ENCODE data around the gene FGF14. TPM values are rescaled to one million over a fixed set of nuclear protein-coding genes. Genes with fewer than 3 reads are reported as not detected.

The FGF14 gene
- total RNA-seq, 2 experiments from 2014 or later = not detected

GRCh38 chr13:102325321-102325720 is 76.5 kb downstream of the FGF14 start:
- ATAC-seq = no peak

GRCh38 chr13:102323505-102323904 is 78.3 kb downstream of the FGF14 start:
- DNase-seq = no peak
- no peak overlapping the region for H3K4me3 Mint-ChIP-seq
- no peaks in the 10 kb centered on the region for H3K9me3 Mint-ChIP-seq (ENCODE audit: low read depth)
- no peaks in the 10 kb centered on the region for H3K4me1 Mint-ChIP-seq
- CTCF ChIA-PET = no interaction called here
- intact Hi-C loops (cut with DNase I, micrococcal nuclease) = no loop called here
- peaks cover 1% of the 10 kb centered on the region for H3K27me3 Mint-ChIP-seq
- POLR2A ChIA-PET = no interaction called here
- no peaks in the 10 kb centered on the region for H3K36me3 Mint-ChIP-seq (ENCODE audit: low read depth)
- ATAC-seq = no peak
- no peak overlapping the region for H3K27ac Mint-ChIP-seq

More at GRCh38 chr13:102325321-102325720, 76.5 kb downstream of the FGF14 start:
- Mint-ChIP-seq H3K36me3 (ENCODE audit: low read depth) (no peaks in the 10 kb centered on the region), H3K27ac (no peak overlapping the region), H3K4me1 (no peaks in the 10 kb centered on the region), H3K9me3 (ENCODE audit: low read depth) (no peaks in the 10 kb centered on the region), H3K27me3 (peaks cover 4% of the 10 kb centered on the region), H3K4me3 (no peak overlapping the region)
- CTCF ChIA-PET = no interaction called here
- POLR2A ChIA-PET = no interaction called here
- intact Hi-C loops (cut with DNase I, micrococcal nuclease) = no loop called here
- DNase-seq = no peak

- ATAC-seq (no peak), DNase-seq (no peak)
- no peak overlapping the region for H3K27ac Mint-ChIP-seq
- no peaks in the 10 kb centered on the region for H3K36me3 Mint-ChIP-seq (ENCODE audit: low read depth)
- H3K4me1 Mint-ChIP-seq = no peaks in the 10 kb centered on the region
- no peak overlapping the region for H3K4me3 Mint-ChIP-seq
- H3K27me3 Mint-ChIP-seq = peaks cover 2% of the 10 kb centered on the region
- POLR2A ChIA-PET = no interaction called here
- CTCF ChIA-PET = interaction anchor here (0.6 kb wide), 1 partner anchor 133 kb away, joined by 6 read pairs; no protein-coding TSS in a partner anchor
- no peaks in the 10 kb centered on the region for H3K9me3 Mint-ChIP-seq (ENCODE audit: low read depth)
- intact Hi-C loops (cut with DNase I, micrococcal nuclease) = no loop called here
These were observed 78.8 kb downstream of the FGF14 start for GRCh38 chr13:102323012-102323411.

- H3K36me3 Mint-ChIP-seq (ENCODE audit: low read depth) = no peaks in the 10 kb centered on the region
- no peaks in the 10 kb centered on the region for H3K4me1 Mint-ChIP-seq
- no peak overlapping the region for H3K27ac Mint-ChIP-seq
- DNase-seq (no peak), ATAC-seq (no peak)
- H3K4me3 Mint-ChIP-seq = no peak overlapping the region
- H3K27me3 Mint-ChIP-seq = peaks cover 2% of the 10 kb centered on the region
- POLR2A ChIA-PET = no interaction called here
- H3K9me3 Mint-ChIP-seq (ENCODE audit: low read depth) = no peaks in the 10 kb centered on the region
- intact Hi-C loops (cut with DNase I, micrococcal nuclease) = no loop called here
- CTCF ChIA-PET = no interaction called here
These were observed 79.6 kb downstream of the FGF14 start for GRCh38 chr13:102322211-102322610.

- POLR2A ChIA-PET = no interaction called here
- H3K36me3 Mint-ChIP-seq (ENCODE audit: low read depth) = no peaks in the 10 kb centered on the region
- no peaks in the 10 kb centered on the region for H3K4me1 Mint-ChIP-seq
- H3K4me3 Mint-ChIP-seq = no peak overlapping the region
- no peak for DNase-seq
- CTCF ChIA-PET = no interaction called here
- no peak for ATAC-seq
- intact Hi-C loops (cut with DNase I, micrococcal nuclease) = no loop called here
- H3K27ac Mint-ChIP-seq = no peak overlapping the region
- H3K27me3 Mint-ChIP-seq = peaks cover 8% of the 10 kb centered on the region
- no peaks in the 10 kb centered on the region for H3K9me3 Mint-ChIP-seq (ENCODE audit: low read depth)
These were observed 83.6 kb downstream of the FGF14 start for GRCh38 chr13:102318233-102318632.

- POLR2A ChIA-PET = no interaction called here
- Mint-ChIP-seq H3K27me3 (peaks cover 10% of the 10 kb centered on the region), H3K4me3 (no peak overlapping the region), H3K36me3 (ENCODE audit: low read depth) (no peaks in the 10 kb centered on the region), H3K27ac (no peak overlapping the region), H3K4me1 (no peaks in the 10 kb centered on the region), H3K9me3 (ENCODE audit: low read depth) (no peaks in the 10 kb centered on the region)
- CTCF ChIA-PET = no interaction called here
- ATAC-seq (no peak), DNase-seq (no peak)
- intact Hi-C loops (cut with DNase I, micrococcal nuclease) = no loop called here
These were observed 84.3 kb downstream of the FGF14 start for GRCh38 chr13:102317593-102317992.

GRCh38 chr13:102316732-102317131 is 85.1 kb downstream of the FGF14 start:
- ChIA-PET CTCF (no interaction called here), POLR2A (no interaction called here)
- Mint-ChIP-seq H3K4me1 (no peaks in the 10 kb centered on the region), H3K27me3 (peaks cover 10% of the 10 kb centered on the region), H3K36me3 (ENCODE audit: low read depth) (no peaks in the 10 kb centered on the region), H3K27ac (no peak overlapping the region), H3K9me3 (ENCODE audit: low read depth) (no peaks in the 10 kb centered on the region), H3K4me3 (no peak overlapping the region)
- DNase-seq (no peak), ATAC-seq (no peak)
- intact Hi-C loops (cut with DNase I, micrococcal nuclease) = no loop called here

GRCh38 chr13:102312841-102313240 is 89.0 kb downstream of the FGF14 start:
- CTCF ChIA-PET = interaction anchor here (1.5 kb wide), 1 partner anchor 17 kb away, joined by 3 read pairs; no protein-coding TSS in a partner anchor
- no peak overlapping the region for H3K27ac Mint-ChIP-seq
- H3K4me3 Mint-ChIP-seq = no peak overlapping the region
- H3K9me3 Mint-ChIP-seq (ENCODE audit: low read depth) = no peaks in the 10 kb centered on the region
- no peaks in the 10 kb centered on the region for H3K36me3 Mint-ChIP-seq (ENCODE audit: low read depth)
- H3K4me1 Mint-ChIP-seq = no peaks in the 10 kb centered on the region
- POLR2A ChIA-PET = no interaction called here
- intact Hi-C loops (cut with DNase I, micrococcal nuclease) = no loop called here
- DNase-seq (no peak), ATAC-seq (no peak)
- peaks cover 10% of the 10 kb centered on the region for H3K27me3 Mint-ChIP-seq

- intact Hi-C loops (cut with DNase I, micrococcal nuclease) = no loop called here
- DNase-seq (no peak), ATAC-seq (no peak)
- ChIA-PET CTCF (interaction anchor here (0.6 to 1.5 kb wide), 2 partner anchors 17 to 681 kb away, joined by 3 read pairs; no protein-coding TSS in a partner anchor), POLR2A (no interaction called here)
- H3K4me3 Mint-ChIP-seq = no peak overlapping the region
- H3K36me3 Mint-ChIP-seq (ENCODE audit: low read depth) = no peaks in the 10 kb centered on the region
- no peak overlapping the region for H3K27ac Mint-ChIP-seq
- H3K4me1 Mint-ChIP-seq = no peaks in the 10 kb centered on the region
- peaks cover 9% of the 10 kb centered on the region for H3K27me3 Mint-ChIP-seq
- H3K9me3 Mint-ChIP-seq (ENCODE audit: low read depth) = no peaks in the 10 kb centered on the region
These were observed 89.9 kb downstream of the FGF14 start for GRCh38 chr13:102311901-102312300.

- Mint-ChIP-seq H3K4me1 (no peaks in the 10 kb centered on the region), H3K9me3 (ENCODE audit: low read depth) (no peaks in the 10 kb centered on the region), H3K27ac (no peak overlapping the region), H3K4me3 (no peak overlapping the region), H3K36me3 (ENCODE audit: low read depth) (no peaks in the 10 kb centered on the region), H3K27me3 (peaks cover 8% of the 10 kb centered on the region)
- DNase-seq (no peak), ATAC-seq (no peak)
- intact Hi-C loops (cut with DNase I, micrococcal nuclease) = no loop called here
- CTCF ChIA-PET = interaction anchor here (0.8 kb wide), 1 partner anchor 39 kb away, joined by 3 read pairs; no protein-coding TSS in a partner anchor
- POLR2A ChIA-PET = no interaction called here
These were observed 90.4 kb downstream of the FGF14 start for GRCh38 chr13:102311419-102311796.

GRCh38 chr13:102310691-102311418 is 91.0 kb downstream of the FGF14 start:
- H3K4me1 Mint-ChIP-seq = no peaks in the 10 kb centered on the region
- peaks cover 8% of the 10 kb centered on the region for H3K27me3 Mint-ChIP-seq
- H3K27ac Mint-ChIP-seq = no peak overlapping the region
- ChIA-PET POLR2A (no interaction called here), CTCF (interaction anchor here (0.8 kb wide), 1 partner anchor 40 kb away, joined by 3 read pairs; no protein-coding TSS in a partner anchor)
- H3K36me3 Mint-ChIP-seq (ENCODE audit: low read depth) = no peaks in the 10 kb centered on the region
- DNase-seq (no peak), ATAC-seq (no peak)
- no peak overlapping the region for H3K4me3 Mint-ChIP-seq
- intact Hi-C loops (cut with DNase I, micrococcal nuclease) = no loop called here
- no peaks in the 10 kb centered on the region for H3K9me3 Mint-ChIP-seq (ENCODE audit: low read depth)

GRCh38 chr13:102309110-102309509 is 92.7 kb downstream of the FGF14 start:
- Mint-ChIP-seq H3K4me1 (no peaks in the 10 kb centered on the region), H3K36me3 (ENCODE audit: low read depth) (no peaks in the 10 kb centered on the region), H3K27me3 (peaks cover 7% of the 10 kb centered on the region), H3K9me3 (ENCODE audit: low read depth) (no peaks in the 10 kb centered on the region), H3K4me3 (no peak overlapping the region), H3K27ac (no peak overlapping the region)
- ATAC-seq = no peak
- CTCF ChIA-PET = no interaction called here
- DNase-seq = no peak
- intact Hi-C loops (cut with DNase I, micrococcal nuclease) = no loop called here
- POLR2A ChIA-PET = no interaction called here

All from activated CD4-positive, alpha-beta T cell treated with anti-CD3 and anti-CD28 coated beads for 36 hours (primary cell).